ENCODE measurements around the gene PFN3. TPM values are rescaled to one million over a fixed set of nuclear protein-coding genes. Genes with fewer than 3 reads are reported as not detected.

PFN3 gene
- polyA plus RNA-seq, 1 of the 3 experiments (the other 2 are of a cell fraction), result not detected

GRCh38 chr5:177397875-177398390 is 2.5 kb downstream of the PFN3 start:
- H3K27ac ChIP-seq (ENCODE audit: low read depth in 2 of 2, low read length in 1 of 2), result no peak overlapping the region

More at GRCh38 chr5:177397875-177398390, 2.5 kb downstream of the PFN3 start:
- Histone ChIP-seq H3F3A (replicated peaks; ENCODE audit: insufficient read depth) (peaks cover 8% of the 10 kb centered on the region), H3K79me2 (ENCODE audit: insufficient read depth) (no peaks in the 10 kb centered on the region), H4K20me1 (ENCODE audit: insufficient read depth) (no peaks in the 10 kb centered on the region), H3K36me3 (replicated peaks in 1 of 2; ENCODE audit: control insufficient read depth in 1 of 2, insufficient read depth in 2 of 2, low read length in 1 of 2) (no peaks in the 10 kb centered on the region), H3K4me1 (ENCODE audit: control insufficient read depth in 1 of 2, insufficient read depth in 2 of 2, low read depth in 1 of 2, low read length in 1 of 2) (peaks cover 0 to 10% of the 10 kb centered on the region in 2 experiments; a peak in 1 of 4 replicates), H3K9ac (no peak overlapping the region), H3K4me3 (ENCODE audit: low read depth in 2 of 2, low read length in 1 of 2) (no peak overlapping the region), H3K9me2 (no peaks in the 10 kb centered on the region), H2AFZ (ENCODE audit: low read depth) (no peak overlapping the region), H3K9me3 (no peaks in the 10 kb centered on the region), H3K4me2 (no peak overlapping the region), H3K27me3 (ENCODE audit: insufficient read depth) (no peaks in the 10 kb centered on the region)
- 57% methylated on average over 4 of the region's 16 CpGs for WGBS (ENCODE audit: low lambda C conversion rate)
- POLR2A ChIA-PET, result no interaction called here
- DNase-seq, result peak; percentile 20
- TF ChIP-seq ZBTB33 (IDR thresholded peaks at IDR 0.05; ENCODE audit: borderline replicate concordance, low read depth) (no peak), PBX3 (IDR thresholded peaks at IDR 0.05) (no peak), TEAD4 (IDR thresholded peaks at IDR 0.05; ENCODE audit: borderline replicate concordance, insufficient read depth) (no peak), MAX (IDR thresholded peaks at IDR 0.05; ENCODE audit: low read depth) (no peak), SIN3A (IDR thresholded peaks at IDR 0.05; ENCODE audit: borderline replicate concordance, low read depth, low read length) (no peak), FOSL2 (IDR thresholded peaks at IDR 0.05; ENCODE audit: borderline replicate concordance, low read depth) (no peak), RCOR1 (IDR thresholded peaks at IDR 0.05; ENCODE audit: low read length) (no peak), NFIC (IDR thresholded peaks at IDR 0.05; ENCODE audit: borderline replicate concordance) (no peak), CTCF (IDR thresholded peaks at IDR 0.05) (no peak), IRF3 (IDR thresholded peaks at IDR 0.05; ENCODE audit: low read depth, low read length) (no peak), EP300 (IDR thresholded peaks at IDR 0.05; ENCODE audit: borderline replicate concordance in 1 of 2, low read depth in 1 of 2, low read length in 1 of 2) (no peak), SMC3 (IDR thresholded peaks at IDR 0.05; ENCODE audit: low read depth, low read length) (no peak), REST (IDR thresholded peaks at IDR 0.05; ENCODE audit: low read depth, low read length) (no peak)
- CTCF ChIA-PET, result interaction anchor here (1.0 to 12.2 kb wide), 3 partner anchors 8 to 79 kb away, joined by 3 to 318 read pairs (median 4); partner anchors contain the start of gene PRR7
